ENCODE results near the gene BEAN1.

BEAN1 gene

DNA sequence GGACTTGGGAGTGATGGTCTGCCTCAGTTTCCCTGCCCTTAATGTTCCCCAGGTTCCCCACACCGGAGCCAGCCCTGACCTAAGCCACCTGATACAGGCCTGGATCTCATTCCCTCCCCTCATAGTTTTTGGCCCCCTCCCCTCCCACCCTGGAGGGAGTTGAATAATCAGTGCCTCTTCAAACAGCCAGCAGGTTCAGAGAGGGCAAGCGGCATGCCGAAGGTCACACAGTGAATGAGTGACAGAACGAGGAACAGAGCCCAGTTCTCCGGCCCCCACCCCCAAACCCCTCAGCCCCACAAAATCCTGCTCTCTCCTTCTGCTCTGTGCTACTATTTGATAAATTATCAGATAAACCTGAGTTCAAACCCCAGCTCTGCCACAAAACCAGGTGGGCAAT, 31.2 kb downstream of the BEAN1 start:
- Histone ChIP-seq H3K4me1 (ENCODE audit: control insufficient read depth, insufficient read depth, low read length) (no peaks in the 10 kb centered on the region), H3K27ac (ENCODE audit: extremely low read depth, low read depth, low read length) (no peak overlapping the region), H3K36me3 (ENCODE audit: control insufficient read depth in 2 of 2, insufficient read depth in 1 of 2, low read length in 2 of 2) (no peaks in the 10 kb centered on the region), H3K4me3 (ENCODE audit: low read depth, low read length) (no peak overlapping the region), H3K9me3 (ENCODE audit: control insufficient read depth, insufficient read depth, low read depth, low read length) (no peaks in the 10 kb centered on the region)
- TF ChIP-seq GLI4 (tag by site-specific recombination; IDR thresholded peaks at IDR 0.05) (no peak), BCL6B (tag by site-specific recombination; IDR thresholded peaks at IDR 0.05) (no peak), ZNF133 (tag by site-specific recombination; IDR thresholded peaks at IDR 0.05) (no peak), PRDM1 (tag by site-specific recombination; IDR thresholded peaks at IDR 0.05) (no peak), ZNF266 (tag by site-specific recombination; IDR thresholded peaks at IDR 0.05; ENCODE audit: low read depth) (no peak), ZBTB1 (tag by site-specific recombination; IDR thresholded peaks at IDR 0.05) (no peak), ZNF677 (tag by site-specific recombination; IDR thresholded peaks at IDR 0.05) (no peak), ZNF558 (tag by site-specific recombination; IDR thresholded peaks at IDR 0.05) (no peak)
- ChIA-PET CTCF (interaction anchor here (1.2 kb wide), 2 partner anchors 51 to 280 kb away, joined by 4 to 6 read pairs; no protein-coding TSS in a partner anchor), POLR2A (interaction anchor here (0.6 kb wide), 1 partner anchor 375 kb away, joined by 3 read pairs; no protein-coding TSS in a partner anchor)

DNA sequence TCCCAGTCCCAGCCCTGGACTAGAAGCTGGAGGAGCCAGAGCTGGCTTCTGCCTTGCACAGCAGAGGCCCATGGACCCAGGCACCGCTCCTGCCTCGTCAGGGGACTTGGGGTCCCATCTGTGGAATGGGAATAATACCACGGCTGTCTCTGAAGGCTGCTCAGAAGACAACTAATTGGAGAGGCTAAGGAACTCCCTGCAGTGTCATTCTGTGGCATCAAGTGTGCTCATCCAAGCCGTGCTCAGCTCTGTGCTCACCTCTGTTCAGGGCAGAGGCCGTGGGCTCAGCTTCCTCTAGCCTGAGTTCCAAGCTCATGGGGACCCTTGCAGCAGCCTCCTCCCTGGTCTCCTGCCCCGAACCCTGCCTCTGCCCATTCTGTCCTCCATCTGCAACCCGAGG, 31.8 kb downstream of the BEAN1 start:
- CTCF ChIA-PET = interaction anchor here (1.2 kb wide), 2 partner anchors 52 to 279 kb away, joined by 4 to 6 read pairs; no protein-coding TSS in a partner anchor
- no peak for TF ChIP-seq ZNF394 (tag by site-specific recombination; IDR thresholded peaks at IDR 0.05; ENCODE audit: borderline replicate concordance)
- POLR2A ChIA-PET = interaction anchor here (0.6 kb wide), 1 partner anchor 375 kb away, joined by 3 read pairs; no protein-coding TSS in a partner anchor

DNA sequence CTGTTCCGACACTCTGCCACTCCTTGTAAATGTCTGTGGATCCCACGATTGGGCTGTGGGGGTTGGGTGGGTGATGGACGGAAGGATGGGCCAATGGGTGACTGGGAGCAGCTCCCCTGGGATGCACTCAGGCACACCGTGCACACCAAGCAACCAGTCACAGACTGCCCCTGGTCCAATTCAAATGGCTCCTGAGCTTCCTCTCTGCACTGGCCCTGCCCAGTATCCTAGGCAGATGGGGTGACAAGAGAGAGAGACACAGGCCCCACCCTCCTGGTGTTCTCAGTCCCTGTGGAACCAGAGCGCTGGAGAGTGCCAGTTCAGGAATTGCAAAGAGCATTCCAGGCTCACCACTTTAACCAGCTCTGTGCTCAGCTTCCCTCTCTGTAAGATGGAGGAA, 32.8 kb downstream of the BEAN1 start:
- CTCF ChIA-PET = no interaction called here
- Histone ChIP-seq H3K27ac (ENCODE audit: extremely low read depth, low read depth, low read length) (no peak overlapping the region), H3K36me3 (ENCODE audit: control insufficient read depth in 2 of 2, insufficient read depth in 1 of 2, low read length in 2 of 2) (no peaks in the 10 kb centered on the region), H3K9me3 (ENCODE audit: control insufficient read depth, insufficient read depth, low read depth, low read length) (no peaks in the 10 kb centered on the region), H3K4me1 (ENCODE audit: control insufficient read depth, insufficient read depth, low read length) (no peaks in the 10 kb centered on the region), H3K4me3 (ENCODE audit: low read depth, low read length) (no peak overlapping the region)
- POLR2A ChIA-PET = interaction anchor here (0.6 kb wide), 1 partner anchor 105 kb away, joined by 3 read pairs; no protein-coding TSS in a partner anchor
- TF ChIP-seq ZNF311 (tag by site-specific recombination; IDR thresholded peaks at IDR 0.05; ENCODE audit: borderline replicate concordance) = no peak
- TF ChIP-seq ZNF76 (tag by site-specific recombination; IDR thresholded peaks at IDR 0.05; ENCODE audit: borderline replicate concordance, low read depth) = no peak
- no peak for TF ChIP-seq ZNF830 (tag by site-specific recombination; IDR thresholded peaks at IDR 0.05; ENCODE audit: low read depth)
- no peak for TF ChIP-seq ZNF660 (tag by site-specific recombination; IDR thresholded peaks at IDR 0.05)
- TF ChIP-seq HOXA7 (CRISPR knock-in tag; IDR thresholded peaks at IDR 0.05; ENCODE audit: borderline replicate concordance) = no peak
- no peak for TF ChIP-seq GLI2 (tag by site-specific recombination; IDR thresholded peaks at IDR 0.05; ENCODE audit: borderline replicate concordance, low read depth)
- no peak for TF ChIP-seq ZNF777 (tag by site-specific recombination; IDR thresholded peaks at IDR 0.05; ENCODE audit: borderline replicate concordance)
- TF ChIP-seq, protein P1, sequence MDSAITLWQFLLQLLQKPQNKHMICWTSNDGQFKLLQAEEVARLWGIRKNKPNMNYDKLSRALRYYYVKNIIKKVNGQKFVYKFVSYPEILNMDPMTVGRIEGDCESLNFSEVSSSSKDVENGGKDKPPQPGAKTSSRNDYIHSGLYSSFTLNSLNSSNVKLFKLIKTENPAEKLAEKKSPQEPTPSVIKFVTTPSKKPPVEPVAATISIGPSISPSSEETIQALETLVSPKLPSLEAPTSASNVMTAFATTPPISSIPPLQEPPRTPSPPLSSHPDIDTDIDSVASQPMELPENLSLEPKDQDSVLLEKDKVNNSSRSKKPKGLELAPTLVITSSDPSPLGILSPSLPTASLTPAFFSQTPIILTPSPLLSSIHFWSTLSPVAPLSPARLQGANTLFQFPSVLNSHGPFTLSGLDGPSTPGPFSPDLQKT (IDR thresholded peaks at IDR 0.05; ENCODE audit: borderline replicate concordance, low read depth, low read length) = no peak
- TF ChIP-seq ZNF514 (tag by site-specific recombination; IDR thresholded peaks at IDR 0.05) = no peak
- no peak for TF ChIP-seq ZNF202 (tag by site-specific recombination; IDR thresholded peaks at IDR 0.05; ENCODE audit: borderline replicate concordance)

More for the DNA sequence above, 31.8 kb downstream of the BEAN1 start:
- H3K27ac ChIP-seq (ENCODE audit: extremely low read depth, low read depth, low read length) = no peak overlapping the region
- no peaks in the 10 kb centered on the region for H3K4me1 ChIP-seq (ENCODE audit: control insufficient read depth, insufficient read depth, low read length)
- no peaks in the 10 kb centered on the region for H3K9me3 ChIP-seq (ENCODE audit: control insufficient read depth, insufficient read depth, low read depth, low read length)
- no peak overlapping the region for H3K4me3 ChIP-seq (ENCODE audit: low read depth, low read length)
- no peaks in the 10 kb centered on the region for H3K36me3 ChIP-seq (ENCODE audit: control insufficient read depth in 2 of 2, insufficient read depth in 1 of 2, low read length in 2 of 2)

Data from HEK293 (cell line).